ENCODE results near the gene TMA7B.

DNA sequence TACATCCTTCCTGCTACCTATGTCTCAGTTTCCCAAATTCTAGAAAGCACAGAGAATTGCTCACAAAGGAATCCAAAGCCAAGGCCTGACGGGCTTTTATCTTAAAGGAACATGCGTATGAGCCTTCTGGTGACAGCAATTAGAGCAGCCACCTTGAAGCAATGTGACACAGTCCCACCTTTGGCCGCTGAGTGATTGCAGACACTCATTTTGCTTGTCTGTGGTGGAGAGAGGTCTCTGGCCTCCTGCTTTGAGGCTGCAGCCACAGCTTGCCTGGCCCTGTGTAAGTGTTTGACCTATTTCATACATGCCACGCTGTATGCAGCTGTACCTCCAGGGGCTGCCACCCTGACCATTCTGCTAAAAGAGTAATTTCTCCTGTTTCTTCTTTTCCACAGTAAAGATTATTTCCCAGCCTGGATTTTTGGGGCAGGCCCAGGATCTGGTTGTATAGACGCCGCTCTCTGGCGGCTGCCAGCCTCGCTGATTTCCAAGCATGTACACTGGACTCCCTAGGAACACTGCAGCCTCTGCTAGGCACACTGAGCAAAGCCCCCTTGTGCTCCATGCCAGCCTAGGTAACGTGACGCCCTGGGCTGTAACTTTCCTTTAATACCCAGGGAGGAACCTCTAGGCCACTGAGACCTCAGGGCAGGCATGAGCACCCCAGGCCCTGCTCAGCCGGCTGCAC lies 1.1 kb upstream of the TMA7B start:
- TF ChIP-seq, protein P1, sequence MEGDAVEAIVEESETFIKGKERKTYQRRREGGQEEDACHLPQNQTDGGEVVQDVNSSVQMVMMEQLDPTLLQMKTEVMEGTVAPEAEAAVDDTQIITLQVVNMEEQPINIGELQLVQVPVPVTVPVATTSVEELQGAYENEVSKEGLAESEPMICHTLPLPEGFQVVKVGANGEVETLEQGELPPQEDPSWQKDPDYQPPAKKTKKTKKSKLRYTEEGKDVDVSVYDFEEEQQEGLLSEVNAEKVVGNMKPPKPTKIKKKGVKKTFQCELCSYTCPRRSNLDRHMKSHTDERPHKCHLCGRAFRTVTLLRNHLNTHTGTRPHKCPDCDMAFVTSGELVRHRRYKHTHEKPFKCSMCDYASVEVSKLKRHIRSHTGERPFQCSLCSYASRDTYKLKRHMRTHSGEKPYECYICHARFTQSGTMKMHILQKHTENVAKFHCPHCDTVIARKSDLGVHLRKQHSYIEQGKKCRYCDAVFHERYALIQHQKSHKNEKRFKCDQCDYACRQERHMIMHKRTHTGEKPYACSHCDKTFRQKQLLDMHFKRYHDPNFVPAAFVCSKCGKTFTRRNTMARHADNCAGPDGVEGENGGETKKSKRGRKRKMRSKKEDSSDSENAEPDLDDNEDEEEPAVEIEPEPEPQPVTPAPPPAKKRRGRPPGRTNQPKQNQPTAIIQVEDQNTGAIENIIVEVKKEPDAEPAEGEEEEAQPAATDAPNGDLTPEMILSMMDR (IDR thresholded peaks at IDR 0.05): no peak
- TF ChIP-seq POLR2A (IDR thresholded peaks at IDR 0.05): no peak

Data from esophagus squamous epithelium (tissue), 4 donors.